GM18517 (cell line): ENCODE measurements around the gene NUP50.

Source experiments
- ATAC-seq: cut with Tn5 transposase; IDR thresholded peaks from one replicate; pipeline ENCODE4 v1.9.1; 2021; ENCODE audit warnings: mild to moderate bottlenecking, moderate library complexity; ENCODE audit not compliant: unreplicated experiment

NUP50 gene

DNA sequence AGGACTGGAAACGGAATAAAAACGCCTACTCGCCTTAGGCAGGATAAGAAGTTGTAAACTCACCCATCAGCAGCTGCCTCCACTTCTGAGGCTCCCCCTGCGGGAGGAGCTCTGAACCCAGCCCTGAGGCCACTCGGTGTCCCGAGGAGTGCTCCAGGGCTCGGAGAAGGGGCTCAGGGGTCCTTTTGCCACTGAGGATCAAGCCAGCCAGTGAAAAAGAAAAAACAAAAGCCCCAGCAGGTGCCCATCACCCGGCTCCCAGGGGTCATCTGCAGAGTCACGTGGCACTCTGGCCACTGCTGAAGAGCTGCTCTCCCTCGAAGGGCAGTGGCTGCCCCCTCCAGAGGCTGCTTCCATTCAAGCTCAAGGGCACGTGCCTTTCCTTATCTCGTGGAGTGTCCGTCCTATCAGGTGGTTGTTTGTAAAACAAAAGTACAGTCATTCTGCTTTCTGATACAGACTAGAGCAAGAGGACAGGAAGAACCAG, 29.0 kb downstream of the NUP50 start:
- ATAC-seq = no peak

DNA sequence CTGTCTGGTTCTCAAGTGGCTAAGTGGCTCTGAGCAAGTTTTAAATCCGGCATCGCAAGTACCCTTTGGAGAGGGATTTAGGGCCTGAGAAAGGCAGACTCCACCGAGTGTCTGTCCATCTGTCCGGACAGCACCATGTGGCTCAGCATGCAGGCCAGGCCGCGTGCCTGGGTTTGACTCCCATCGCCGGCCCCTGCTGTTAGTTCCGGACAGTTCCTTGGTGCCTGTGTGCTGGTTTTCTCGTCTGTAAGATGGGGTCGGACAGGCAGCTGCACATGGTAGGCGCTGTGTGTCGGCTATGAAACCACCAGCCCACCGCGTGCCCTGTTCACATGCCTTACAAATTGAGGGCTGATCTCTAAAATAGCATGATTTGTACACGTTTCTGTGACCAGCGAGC, 31.0 kb downstream of the NUP50 start:
- ATAC-seq = no peak

DNA sequence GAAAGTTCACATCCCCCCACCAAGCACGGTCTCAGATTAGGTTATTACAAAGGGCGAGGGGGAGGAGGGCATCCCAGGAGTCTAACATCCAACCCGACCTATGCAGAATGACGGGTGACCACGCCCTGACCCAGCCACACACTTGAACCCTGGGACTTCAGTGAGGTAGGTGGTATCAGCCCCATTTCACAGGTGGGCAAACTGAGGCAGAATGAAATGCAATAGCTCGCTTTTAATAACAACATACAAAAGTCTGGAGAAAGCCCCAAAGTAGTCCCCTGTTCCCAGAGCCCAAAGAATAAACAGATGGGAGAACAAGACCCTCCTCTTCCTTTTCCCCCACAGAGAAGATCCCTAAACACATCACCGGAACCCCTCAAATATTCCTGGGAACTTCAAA, 31.9 kb downstream of the NUP50 start:
- ATAC-seq = no peak

DNA sequence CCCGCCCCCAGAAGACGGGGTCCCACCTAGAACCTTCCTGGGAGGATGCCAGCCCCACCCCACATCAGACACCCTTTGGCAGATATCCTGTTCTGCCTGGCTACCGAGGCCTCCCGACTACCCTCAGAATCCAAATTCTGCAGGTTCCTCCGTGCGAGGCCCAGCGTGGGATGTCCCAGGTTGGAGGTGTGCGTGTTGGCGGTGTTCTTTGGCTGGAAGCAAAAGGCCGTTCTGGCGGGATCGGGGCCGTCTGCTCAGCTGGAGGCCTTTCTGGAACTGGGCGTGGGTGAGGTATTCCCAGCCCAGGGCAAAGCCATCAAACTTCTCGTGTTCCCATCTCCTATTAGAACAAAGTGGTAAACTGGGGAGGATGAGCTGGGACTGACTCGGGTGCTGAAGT, 32.6 kb downstream of the NUP50 start:
- no peak for ATAC-seq

GRCh38 chr22:45196926-45197605, 33.3 kb downstream of the NUP50 start:
- ATAC-seq = no peak

- no peak for ATAC-seq
Measured at GRCh38 chr22:45197606-45198462, 34.1 kb downstream of the NUP50 start.

- no peak for ATAC-seq
Measured at GRCh38 chr22:45198463-45198795, 34.7 kb downstream of the NUP50 start.

DNA sequence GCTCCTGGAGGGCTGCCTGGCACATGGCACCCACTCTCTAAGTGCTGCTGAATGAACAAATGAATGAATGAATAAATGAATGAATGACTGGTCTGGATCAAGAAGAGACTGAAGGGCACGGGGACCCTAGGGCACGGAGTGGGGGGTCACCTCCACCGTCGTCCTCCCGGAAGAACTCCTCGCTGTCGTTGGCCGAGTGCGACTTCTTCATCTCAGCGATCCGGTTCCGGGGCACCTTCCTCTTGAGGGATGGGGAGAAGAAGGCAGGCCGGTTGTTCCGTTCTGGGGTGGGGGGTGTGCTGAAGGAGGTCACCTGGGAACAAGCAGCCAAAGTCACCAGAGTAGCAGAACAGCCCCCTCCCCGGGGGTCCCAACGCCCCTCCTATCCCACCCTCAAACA, 36.0 kb downstream of the NUP50 start:
- ATAC-seq = no peak

- ATAC-seq = no peak
Measured at GRCh38 chr22:45200230-45200629, 36.5 kb downstream of the NUP50 start.

DNA sequence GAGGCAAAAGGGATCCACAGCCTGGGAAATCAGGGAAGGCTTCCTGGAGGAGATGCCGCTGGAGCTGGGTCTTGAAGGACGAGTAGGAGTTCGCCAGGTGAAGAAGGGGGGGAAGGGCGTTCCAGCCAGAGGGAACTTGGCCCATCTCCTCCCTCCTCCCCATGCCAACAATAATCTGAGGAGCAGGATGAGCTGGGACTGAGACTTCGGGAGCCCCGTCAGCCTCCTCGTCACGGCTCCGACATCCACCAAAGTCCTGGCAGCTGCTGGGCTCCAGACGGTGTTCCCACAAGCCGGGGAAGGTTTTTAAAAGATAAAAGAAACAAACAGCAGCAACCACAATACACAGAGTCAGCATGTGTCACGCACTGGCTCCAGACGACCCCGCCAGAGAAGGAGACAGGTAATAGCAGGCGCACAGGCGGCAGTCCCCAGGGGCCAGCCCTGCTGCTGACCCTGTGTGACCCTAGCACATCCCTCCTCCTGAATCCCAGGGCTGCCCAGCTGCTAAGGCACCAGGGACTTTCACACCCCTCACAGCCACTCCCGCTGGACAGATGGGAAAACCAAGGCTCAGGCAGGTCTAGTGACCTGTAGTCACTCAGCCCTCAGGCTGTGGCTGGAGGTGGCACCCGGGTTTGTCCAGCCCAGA, 37.3 kb downstream of the NUP50 start:
- no peak for ATAC-seq

DNA sequence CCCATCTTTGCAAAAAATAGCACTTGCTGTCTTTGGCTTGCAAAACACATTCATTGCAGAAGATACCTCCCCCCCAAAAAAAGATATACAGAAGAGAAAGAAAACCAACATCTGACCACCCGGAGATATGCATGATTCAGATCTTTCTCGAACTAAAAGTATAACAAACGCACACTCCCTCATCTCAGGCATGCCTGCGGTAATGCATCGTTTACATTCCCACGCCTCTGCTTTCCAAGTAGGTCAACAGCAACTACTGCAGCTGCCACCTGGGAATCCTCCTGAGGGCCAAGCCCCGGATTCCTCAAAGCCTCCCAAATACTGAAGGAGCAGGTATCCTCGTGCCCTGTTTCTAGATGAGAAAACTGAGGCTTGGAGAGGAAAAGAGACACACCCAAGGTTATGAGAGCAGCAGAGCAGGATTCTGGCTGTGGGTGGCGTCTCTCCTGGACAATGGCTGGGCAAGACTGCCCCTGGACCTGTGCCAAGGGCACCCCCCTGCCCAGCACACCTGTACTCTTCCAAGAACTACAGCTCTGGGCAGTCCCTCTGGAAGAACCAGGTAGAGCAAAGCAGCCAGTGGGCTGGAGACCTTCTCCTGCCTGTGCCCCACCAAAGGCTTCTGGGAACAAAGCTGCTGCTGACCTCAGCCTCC, 38.1 kb downstream of the NUP50 start:
- no peak for ATAC-seq

DNA sequence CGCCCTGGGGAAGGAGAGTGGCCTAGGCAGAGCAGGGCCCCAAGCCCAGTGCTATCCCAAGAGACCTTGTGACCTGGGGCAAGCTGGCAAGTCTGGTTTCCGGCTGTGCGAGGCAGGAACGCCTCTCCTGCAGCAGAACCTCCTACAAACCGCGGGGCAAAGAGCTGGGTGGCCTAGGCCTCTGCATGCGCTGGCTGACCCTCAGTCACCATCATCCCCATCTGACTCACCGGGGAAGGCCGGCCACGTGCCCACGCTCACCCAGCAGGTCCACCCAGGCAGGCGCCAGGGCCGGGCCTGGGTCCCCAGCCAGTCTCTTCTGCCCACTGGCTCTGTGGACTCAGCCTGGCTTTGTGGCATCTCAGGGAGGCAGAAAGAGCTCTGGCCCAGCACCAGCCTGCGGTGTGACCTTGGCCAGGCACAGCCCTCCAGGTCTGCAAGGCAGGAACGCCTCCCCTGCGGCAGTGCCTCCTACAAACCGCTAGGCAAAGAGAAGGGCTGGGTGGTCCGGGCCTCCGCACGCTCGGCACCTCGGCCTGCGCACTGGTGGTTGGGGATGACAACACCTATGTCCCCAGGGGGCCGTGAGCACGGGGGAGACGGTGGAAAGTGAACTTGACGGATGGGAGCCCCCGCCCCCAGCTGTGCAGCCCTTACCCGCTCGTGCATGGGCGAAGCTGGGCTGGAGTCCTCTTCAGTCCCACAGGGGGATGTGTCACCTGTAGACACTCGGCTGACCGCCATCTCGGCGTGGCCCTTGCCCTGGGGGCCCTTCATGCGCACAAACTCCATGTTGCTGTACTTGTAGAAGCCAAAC, 38.8 kb downstream of the NUP50 start:
- no peak for ATAC-seq

GRCh38 chr22:45203150-45203951, 39.6 kb downstream of the NUP50 start:
- ATAC-seq = no peak

DNA sequence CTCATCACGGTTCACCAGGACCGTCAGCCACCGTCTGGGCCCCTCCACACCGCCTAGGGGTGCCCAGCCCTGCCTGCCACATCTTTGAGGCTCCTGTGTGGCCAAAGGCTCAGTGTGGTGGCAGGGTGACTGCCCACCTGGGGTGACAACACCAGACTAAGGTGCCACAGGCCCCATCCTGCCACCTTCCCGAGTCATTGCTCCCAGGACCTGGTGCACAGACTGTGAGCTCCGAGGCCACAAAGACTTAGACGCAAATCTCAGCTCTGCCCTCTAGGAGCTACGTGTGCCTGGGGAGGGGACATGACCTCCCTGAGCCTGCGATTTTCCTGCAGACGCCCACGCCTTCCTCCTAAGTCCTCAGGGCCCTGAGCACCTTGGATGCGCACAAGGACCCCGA, 40.5 kb downstream of the NUP50 start:
- no peak for ATAC-seq

DNA sequence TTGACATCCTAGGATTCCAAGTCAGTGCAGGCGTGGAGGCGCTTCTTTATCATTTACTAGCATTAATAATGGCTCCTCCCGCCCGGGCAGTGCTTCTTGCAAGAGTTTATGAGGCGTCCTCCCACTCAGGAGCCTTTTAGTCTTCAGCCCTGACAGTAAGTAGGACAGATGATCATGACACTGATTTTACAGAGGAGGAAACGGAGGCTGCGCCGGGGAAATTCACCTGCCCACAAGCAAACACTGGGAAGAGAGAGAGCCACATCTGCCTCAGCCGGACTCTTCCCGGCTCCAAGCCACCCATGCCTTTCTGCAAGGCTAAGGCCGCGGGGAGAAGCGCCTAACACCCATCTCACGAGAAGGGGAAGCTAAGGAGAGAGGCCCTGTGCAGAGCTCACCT, 41.1 kb downstream of the NUP50 start:
- no peak for ATAC-seq

DNA sequence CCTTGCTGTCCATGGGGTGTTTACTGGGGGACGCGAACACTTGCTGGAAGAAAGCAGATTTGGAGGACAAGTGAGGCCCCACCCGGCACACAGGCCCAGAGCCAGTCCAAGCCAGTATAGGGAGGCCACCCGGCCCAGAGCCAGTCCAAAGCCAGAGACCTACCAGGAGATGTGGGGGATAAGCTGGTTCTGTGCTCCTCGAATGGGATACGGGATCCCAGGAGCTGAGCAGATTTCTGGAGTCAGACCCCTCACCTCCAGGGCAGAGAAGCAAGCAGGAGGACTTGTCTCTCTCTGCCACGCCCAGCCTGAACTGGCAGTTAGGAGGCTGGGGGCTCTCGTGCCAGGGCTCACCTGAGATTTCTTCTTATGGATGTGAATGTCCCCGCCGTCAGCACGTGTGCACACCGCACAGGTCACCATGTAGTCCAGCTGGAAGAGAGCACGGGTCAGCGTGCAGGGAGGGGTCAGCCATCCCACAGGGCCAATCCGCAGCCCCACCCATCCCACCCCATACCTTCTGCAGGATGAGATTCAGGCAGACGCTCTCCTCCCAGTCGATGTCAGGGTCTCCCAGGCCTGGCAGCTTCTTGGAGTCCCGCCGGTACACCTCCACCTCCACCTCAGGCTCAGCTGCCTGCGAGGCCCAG, 41.7 kb downstream of the NUP50 start:
- ATAC-seq = no peak

GRCh38 chr22:45206233-45206632, 42.5 kb downstream of the NUP50 start:
- ATAC-seq = no peak

- no peak for ATAC-seq
Measured at GRCh38 chr22:45207533-45207932, 43.8 kb downstream of the NUP50 start.

DNA sequence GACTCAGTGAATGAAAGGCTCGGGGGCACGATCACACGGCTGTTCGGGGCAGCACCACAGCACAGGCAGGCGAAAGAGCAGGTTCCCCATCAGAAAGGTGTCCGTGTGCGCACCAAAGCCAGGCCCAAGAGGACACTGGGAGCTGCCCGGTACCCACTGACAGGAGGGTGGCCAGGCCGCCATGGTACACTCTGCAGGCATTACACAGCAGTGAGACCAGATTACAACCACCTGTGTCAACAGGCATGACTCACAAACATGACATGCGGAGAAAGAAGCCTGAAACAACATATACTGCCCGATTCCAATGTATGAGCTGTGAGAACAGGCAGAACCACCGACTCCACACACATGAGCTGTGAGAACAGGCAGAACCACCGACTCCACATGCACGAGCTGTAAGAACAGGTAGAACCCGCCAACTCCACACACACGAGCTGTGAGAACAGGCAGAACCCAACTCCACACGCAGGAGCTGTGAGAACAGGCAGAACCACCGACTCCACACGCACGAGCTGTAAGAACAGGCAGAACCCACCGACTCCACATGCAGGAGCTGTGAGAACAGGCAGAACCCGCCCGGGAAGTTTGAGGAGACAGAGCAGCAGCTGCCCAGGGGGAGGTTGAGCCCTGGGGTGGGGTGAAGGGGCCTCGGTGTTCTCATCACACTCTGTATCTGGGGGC, 44.4 kb downstream of the NUP50 start:
- no peak for ATAC-seq
